Measurements from ENCODE around the gene VSIG4.

VSIG4 gene

DNA sequence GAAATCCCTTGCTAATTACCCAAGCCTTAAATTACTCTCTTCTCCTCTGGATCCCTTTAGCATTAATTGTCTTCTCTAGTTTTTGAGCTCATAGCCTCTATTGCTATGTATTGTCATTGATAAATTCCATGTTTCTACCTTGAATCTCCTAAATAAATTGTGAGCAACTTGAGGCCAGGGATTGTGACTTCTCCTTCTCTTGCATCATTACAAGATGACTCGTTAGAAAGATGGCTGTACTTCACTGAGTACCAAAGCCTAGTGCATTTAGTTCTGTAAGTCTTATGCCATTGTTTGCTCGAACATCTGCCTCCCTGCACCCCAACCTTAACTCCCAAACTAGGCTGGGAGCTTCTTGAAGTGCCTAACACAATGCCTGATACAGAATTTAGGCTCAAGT, 15.3 kb downstream of the VSIG4 start:
- no peak overlapping the region for H3K4me3 ChIP-seq (replicated peaks; ENCODE audit: low read depth, low read length)
- DNase-seq (ENCODE audit: extremely low read depth, low read depth), result no peak

DNA sequence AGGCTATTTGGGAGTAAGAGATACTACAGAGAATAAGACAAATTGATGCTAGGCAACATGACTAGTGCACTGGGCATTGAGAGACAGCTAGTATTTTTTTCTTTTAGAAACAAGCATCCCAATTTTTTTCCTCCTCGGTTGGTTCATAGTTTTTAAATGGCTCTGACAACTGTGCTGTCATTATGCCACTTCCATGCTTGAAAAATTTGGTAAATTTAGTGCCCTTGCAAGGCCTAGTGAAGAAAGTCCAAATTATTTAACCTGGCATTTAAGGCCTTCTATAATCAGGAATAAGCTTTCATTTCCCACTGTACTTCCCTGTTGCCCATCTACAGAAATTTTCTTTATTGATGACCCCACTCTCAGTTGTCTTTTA, 15.8 kb downstream of the VSIG4 start:
- H3K4me3 ChIP-seq (replicated peaks; ENCODE audit: low read depth, low read length), result no peak overlapping the region
- DNase-seq (ENCODE audit: extremely low read depth, low read depth), result no peak
- TF ChIP-seq, protein P1, sequence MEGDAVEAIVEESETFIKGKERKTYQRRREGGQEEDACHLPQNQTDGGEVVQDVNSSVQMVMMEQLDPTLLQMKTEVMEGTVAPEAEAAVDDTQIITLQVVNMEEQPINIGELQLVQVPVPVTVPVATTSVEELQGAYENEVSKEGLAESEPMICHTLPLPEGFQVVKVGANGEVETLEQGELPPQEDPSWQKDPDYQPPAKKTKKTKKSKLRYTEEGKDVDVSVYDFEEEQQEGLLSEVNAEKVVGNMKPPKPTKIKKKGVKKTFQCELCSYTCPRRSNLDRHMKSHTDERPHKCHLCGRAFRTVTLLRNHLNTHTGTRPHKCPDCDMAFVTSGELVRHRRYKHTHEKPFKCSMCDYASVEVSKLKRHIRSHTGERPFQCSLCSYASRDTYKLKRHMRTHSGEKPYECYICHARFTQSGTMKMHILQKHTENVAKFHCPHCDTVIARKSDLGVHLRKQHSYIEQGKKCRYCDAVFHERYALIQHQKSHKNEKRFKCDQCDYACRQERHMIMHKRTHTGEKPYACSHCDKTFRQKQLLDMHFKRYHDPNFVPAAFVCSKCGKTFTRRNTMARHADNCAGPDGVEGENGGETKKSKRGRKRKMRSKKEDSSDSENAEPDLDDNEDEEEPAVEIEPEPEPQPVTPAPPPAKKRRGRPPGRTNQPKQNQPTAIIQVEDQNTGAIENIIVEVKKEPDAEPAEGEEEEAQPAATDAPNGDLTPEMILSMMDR (IDR thresholded peaks at IDR 0.05; ENCODE audit: low read depth, low read length, missing control alignments), result no peak

More for the DNA sequence above, 15.3 kb downstream of the VSIG4 start:
- TF ChIP-seq, protein P1 (IDR thresholded peaks at IDR 0.05; ENCODE audit: low read depth, low read length, missing control alignments), result no peak

DNA sequence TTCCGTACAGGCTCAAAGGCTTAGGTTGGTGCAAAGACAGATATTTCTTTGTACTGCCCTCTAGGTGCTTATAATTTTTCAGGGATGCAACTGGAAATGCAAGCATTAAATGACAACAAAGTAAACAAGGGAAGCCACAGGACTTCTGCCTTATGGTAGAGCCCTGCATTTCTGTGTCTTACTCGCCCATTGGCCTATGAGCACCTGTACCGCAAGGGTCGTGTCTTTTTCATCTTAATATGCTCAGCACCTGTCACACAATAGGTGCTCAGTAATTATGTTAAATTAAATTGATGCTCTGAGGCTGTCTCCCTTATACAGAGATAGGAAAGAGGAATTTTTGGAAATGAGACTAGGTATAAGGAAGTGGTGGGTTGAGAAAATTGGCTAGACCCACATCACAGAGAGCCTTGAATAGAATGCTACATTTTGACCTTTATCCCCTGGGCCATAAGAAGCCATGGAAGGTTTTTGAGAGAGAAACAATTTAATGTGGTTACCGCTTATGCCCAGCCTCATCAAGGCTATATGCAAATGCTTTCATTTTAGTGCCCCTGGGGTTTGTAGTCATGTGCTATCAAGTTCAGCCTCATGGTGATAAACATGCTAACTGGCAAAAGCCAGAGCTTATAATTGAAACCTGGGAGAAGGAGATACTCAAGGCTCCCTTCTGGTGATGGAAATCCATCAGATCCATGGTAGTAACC, 16.3 kb downstream of the VSIG4 start:
- no peak for DNase-seq (ENCODE audit: extremely low read depth, low read depth)
- TF ChIP-seq, protein P1 (IDR thresholded peaks at IDR 0.05; ENCODE audit: low read depth, low read length, missing control alignments), result no peak

DNA sequence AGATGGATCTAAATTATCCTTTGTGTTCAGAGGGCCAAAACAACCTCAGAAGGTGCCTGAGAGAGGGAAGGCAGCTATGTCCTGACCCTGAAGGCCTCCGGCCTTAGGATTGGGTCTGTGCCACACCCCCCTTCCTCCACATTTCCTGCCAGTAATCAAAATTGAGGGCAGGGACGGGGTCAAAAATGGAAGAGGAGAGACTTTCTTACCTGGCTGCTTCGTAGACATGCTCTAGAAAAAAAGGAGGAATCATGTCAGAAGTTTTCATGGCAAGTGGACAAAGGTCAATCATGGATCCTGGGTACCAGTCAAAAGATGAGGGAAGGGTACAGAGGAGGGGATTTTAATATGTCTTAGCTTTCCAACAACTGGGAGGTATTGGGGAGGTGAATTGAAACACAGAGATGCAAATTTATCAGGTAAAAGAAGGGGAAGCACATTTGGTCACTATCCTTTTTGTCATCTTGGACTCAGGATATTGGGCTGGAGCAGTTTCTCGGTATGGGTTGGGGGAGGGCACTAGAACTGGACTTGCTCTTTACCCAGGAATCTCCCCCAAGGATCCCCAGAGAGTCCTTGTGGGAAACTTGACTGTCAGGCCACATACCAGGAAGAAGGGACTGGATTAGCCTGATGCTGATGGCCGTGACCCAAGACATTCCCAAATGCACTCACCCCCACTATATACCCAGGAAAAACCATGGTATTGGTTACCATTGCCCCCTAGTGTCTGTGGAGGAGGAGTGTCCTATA, 17.1 kb downstream of the VSIG4 start:
- TF ChIP-seq, protein P1 (IDR thresholded peaks at IDR 0.05; ENCODE audit: low read depth, low read length, missing control alignments), result no peak
- DNase-seq (ENCODE audit: extremely low read depth, low read depth), result no peak
- H3K4me3 ChIP-seq (replicated peaks; ENCODE audit: low read depth, low read length), result no peak overlapping the region

More for the DNA sequence above, 16.3 kb downstream of the VSIG4 start:
- H3K4me3 ChIP-seq (replicated peaks; ENCODE audit: low read depth, low read length), result no peak overlapping the region

DNA sequence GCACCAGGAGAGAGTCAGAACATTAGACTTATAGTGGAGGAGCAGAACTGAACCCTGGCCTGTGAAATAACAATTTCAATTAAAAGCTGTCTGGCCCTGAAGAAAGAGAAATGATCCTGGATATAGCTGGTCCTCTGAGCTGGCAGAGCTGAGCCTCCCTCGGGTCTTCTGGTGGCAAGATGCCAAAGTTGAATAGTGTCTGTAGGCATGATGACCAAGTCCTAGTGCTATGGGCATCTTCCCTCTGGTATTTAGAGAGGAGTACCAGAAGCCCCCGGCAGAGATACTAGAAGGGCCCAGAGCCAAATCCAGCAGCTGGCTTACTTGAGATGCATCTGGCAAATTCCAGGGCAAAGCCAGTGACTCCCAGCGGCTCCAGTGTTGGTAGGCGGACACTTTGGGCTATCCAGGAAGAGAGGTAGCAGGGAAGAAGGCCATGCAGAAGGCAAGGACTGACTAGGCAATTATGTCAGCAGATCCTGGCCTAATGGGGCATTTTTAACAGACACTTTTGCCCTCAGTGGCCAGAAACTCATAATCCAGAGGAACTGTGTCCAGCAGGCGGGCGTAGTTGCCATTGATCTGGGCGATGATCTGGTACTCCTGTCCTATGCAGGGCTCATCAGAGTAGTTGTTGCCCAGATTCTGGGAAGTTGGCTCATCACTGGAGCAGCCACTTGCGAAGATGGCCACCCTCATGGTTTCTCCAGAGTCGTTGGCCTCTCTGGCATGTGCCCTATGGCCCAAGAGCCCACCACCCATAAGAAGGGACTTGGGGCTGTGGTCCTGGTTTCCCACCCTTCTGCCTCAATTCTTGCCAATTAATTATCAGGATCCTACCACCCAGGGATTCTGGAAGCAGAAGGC, 17.9 kb downstream of the VSIG4 start:
- no peak for DNase-seq (ENCODE audit: extremely low read depth, low read depth)
- TF ChIP-seq, protein P1 (IDR thresholded peaks at IDR 0.05; ENCODE audit: low read depth, low read length, missing control alignments), result no peak
- no peak overlapping the region for H3K4me3 ChIP-seq (replicated peaks; ENCODE audit: low read depth, low read length)

DNA sequence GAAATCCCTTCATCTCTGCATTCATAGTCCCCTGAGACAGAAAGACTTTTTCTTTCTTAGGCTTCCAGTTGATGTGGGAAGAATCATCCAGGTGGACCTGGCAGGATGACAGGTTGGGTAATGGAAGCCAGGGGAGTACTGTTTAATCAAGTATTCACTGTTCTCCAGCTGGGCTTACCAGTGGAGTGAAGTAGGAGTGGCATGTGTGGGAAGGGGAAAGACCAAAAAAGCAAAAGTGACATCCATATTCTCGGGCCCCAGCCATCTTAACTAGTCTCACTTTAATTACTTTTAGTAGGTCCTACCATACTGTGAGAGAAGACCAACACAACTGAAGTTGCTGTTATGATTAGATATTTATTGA, 18.5 kb downstream of the VSIG4 start:
- TF ChIP-seq, protein P1 (IDR thresholded peaks at IDR 0.05; ENCODE audit: low read depth, low read length, missing control alignments), result no peak
- no peak overlapping the region for H3K4me3 ChIP-seq (replicated peaks; ENCODE audit: low read depth, low read length)
- no peak for DNase-seq (ENCODE audit: extremely low read depth, low read depth)

Measured in HFF-Myc (cell line).